Measurements from ENCODE around the gene GNB1.

The GNB1 gene

DNA sequence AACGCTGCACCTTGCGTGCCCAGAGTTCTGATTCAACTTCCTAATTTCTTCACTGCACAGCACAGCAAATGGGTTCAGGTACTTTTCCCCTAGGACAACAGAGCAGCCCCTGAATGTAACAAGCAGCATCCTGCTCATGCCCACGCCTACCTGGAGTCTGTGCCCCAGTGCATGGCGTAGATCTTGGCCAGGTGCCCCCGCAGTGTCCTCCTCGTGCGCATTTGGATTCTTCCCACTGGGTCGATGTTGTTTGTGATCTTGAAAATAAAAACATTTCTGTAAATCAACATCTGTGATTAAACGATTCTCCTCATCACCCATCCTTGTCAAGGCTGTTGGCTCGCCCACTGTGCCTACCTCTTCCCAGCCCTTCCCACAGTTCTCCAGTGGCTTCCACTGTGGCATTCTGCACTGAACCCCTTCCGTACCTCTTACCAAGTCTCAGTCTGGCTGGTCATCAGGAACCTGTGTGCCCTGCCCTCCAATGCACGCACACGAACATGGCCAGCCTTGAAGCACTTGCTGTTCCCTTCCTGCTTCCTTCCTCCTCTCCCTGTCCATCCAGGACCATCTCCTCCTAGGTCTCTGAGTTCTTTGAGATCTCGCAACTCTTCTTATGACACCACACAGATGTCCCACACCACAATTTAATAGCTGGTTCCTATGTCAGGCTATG is 75.1 kb downstream of the GNB1 start:
- DNase-seq, result no peak

DNA sequence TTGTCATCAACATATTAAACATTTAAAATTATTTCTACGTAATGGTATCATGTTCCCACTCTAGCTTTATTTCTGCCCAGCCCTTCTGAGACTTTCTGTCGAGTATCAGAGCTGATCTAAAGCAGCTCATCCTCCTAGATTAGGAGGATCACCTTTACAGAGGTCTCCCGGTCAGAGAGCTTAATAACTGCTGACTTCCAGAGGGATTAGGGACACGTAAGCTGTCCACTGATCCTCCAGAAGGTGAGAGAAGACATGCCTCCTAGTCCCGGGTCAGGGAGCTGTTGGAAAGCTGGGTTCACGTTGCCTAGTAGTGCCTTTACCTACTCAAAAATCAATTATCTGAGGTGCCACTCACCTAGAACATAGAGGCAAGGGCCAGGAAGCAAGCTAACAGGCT is 81.4 kb downstream of the GNB1 start:
- no peak for DNase-seq

DNA sequence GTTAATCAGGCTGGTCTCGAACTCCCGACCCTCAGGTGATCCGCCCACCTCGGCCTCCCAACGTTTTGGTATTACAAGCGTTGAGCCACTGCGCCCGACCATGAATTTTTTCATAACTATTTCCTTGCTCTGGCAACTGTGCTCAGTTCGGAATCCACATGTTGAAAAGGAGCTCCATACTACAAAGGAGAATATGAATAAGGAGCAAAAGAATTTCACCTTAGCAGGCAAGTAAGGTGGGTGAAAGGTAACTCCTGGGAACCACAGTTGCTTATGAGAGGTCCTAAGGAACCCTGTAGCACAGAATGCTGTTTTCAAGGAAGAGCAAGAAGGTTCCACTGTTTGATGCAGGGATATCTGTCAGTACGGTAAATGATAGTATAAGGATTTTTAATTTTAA is 82.7 kb downstream of the GNB1 start:
- DNase-seq, result no peak

DNA sequence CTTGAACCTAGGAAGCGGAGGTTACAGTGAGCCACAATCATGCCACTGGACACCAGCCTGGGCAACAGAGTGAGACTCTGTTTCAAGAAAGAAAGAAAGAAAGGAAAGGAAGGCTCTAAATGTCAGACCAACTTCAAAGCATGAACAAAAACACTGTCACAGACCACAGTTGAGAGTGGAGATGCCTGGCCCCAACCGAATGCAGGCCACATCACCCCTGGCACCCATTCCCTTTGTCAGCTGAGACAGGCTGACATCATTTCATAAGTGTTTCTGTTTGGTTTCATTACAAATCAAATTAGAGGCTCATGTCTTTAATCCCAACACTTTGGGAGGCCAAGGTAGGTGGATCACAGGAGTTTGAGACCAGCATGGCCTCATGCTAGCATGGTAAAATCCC is 84.0 kb downstream of the GNB1 start:
- DNase-seq, result no peak

DNA sequence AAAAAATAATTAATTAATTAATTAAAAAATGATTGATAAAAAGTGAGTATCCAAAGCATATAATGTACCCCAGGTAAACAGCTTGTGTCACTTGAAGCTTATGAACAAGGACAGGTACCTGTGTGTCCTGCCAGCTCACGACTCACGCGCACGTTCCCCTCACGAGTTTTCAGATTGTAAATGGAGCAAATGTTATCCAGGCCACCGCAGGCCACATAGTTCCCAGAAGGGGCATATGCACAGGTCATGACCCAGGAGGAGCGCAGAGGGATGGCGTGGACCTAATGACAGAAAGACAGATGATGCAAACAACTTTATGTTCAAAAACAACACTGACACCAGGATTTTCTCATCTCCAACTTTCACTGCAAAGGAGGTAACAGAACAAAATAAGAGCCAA is 86.6 kb downstream of the GNB1 start:
- DNase-seq, result no peak

DNA sequence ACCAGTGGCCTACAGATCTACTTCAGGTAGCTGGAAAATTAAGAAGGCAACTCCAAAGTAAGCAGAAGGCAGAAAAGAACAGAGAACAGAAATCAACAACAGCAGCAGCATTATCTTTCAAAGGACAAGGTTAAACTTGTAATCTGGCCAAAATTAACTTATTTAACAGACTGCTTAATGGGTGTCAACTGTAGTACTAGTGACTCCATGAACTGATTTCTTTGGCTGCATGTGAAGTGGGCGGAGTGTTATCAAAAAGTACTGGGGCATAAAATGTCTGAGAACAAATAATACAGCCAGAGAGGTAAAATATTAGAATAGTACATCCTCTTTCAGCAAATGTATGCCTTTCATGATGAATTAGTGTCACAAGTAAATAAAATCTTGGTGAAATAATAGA is 88.0 kb downstream of the GNB1 start:
- DNase-seq, result no peak

DNA sequence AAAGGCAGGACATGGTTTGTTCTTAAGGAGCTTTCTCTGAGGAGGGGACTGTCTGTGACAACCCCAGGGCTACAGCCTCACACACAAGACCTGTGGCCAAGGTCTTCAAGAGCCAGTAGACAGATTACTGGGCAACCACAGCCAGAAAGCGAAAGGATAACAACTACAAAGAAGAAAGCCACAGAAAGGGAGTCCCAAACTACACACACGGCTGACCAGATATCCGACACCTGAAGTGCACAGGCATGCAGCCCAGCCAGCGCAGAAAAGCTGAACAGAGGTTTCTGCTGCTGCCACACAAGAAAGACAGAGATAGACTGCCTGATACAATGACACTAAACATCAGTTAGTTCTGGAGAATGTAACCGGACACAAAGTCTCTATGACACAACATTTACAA is 91.2 kb downstream of the GNB1 start:
- DNase-seq, result no peak

DNA sequence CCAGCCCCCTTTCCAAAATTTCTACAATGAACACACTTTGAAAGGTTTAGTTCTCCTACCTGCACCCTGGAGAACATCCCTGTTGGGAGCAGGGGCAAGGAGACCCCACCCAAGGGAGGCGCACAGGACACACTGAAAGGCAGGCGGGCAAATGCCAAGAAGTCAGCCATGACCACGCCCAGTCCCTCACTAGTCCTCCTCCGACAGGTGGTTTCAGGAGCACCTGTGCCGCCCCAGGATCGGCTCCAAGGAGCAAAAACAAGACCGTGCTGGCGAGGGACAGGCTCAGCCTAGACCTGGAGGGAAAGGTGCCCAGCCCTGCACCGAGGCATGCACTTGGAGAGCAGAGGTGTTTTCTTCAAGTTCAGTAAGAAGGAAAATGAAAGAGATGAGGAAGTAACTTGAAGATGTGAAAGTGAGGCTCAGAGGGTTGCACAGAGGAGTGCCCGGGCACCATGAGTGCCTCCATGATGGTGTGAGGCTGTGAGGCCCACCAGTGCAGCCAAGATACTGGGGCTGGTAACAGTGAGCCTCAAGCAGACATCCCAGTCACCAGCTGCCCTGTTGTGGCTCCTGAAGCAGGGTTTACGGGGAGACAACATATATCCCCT is 93.1 kb downstream of the GNB1 start:
- DNase-seq, result no peak

DNA sequence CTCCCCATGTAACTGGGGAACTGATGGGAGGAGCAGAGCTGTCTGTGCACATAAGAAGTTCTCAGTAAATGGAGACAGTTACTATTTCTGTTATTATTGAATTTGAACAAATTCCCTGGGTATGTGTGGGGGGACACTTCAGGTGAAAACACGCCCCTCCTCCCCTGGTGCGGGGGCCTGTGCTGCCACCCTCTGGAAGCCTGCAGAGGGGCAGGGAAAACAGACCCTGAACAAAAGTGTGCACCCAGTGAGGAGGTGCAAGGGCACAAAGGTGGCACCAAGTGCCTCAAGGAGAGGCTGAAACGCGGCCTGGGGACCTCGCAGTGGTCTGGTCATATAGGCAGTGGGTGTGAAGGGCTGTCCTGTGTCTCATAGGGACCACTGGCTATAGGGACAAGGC is 94.4 kb downstream of the GNB1 start:
- no peak for DNase-seq

DNA sequence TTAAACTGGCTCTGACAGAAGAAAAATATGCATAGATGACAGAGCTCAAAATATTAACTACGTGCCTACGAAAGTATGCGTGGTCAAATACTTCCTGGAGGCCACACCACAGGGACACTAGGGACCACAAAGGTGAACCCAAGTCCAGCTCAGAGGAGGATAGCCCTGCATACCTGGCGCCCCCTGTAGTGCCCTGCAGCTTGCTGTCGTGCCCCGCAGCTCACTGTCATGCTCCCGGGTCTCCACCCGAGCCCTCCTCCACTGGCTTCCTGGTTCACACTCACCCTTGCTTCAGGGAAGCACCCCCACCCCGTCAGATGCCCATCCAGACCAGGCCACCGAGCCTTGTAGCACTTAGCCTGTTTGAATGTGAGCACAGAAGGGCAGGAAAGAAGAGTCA is 95.9 kb downstream of the GNB1 start:
- DNase-seq, result no peak

DNA sequence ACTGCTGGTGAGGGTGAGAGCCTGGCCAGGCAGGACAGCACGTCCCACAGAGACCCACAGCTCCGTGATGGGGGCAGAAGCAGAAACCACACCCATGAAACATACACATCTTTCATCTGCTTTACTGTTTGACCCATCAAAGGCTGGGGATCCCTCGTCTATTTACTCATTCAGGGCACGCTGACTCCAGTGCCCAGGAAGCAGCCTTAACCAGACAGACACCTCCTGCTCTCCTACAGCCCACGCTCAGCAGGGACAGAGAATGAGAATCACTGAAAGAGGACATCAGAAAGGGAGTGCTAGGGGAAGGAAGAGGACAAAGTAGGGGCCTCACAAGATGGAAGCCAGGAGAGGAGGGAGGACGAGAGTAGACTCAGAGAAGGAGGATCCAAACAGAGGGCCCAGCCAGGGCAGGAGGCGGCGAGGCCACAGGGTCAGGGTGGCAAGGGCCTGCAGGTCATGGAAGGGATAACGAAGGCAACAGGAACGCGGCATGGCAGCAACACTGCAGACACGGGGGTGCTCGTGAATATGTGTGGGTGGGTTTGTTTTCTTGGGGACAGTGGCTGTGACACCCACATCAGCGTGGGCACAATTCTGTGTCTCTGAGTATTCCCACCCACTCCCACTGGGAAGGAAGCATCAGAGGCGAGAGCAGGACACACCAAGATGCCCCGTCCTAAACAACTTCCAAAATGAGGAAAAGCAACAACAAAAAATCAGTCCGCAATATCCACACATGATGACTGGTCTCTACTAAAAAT is 97.2 kb downstream of the GNB1 start:
- DNase-seq, result no peak

DNA sequence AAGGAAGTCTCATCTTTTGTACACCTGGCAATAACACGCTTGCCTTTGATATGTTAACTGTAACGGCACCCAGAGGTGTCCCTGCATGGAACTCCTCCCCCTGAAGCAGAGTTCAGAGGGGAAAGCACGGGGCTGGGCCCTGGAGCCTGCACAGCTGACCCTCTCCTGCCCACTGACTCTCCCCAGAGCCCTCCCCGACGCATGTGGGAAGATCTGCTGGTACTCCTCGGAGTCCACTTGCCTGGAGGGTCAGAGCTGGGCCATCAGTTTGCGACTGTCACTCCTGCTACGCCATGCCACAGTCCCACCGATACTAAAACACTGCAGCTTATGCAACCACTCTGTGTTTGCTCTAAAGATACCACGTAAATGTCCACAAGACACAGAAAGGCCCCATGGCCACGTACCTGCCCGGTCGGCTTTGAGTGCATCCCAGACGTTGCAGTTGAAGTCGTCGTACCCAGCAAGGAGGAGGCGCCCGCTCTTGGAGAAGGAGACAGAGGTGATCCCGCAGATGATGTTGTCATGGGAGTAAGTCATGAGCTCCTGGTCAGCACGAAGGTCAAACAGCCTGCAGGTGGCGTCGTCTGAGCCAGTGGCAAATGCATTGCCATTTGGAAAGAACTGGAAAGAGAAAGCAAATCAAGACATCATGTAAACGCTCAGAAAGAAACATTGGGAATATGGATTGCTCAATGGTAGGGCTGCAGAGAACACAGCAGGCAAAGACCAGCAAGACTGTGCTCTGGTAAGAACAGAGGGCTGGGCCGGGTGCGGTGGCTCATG is 102.0 kb downstream of the GNB1 start:
- peak; percentile 51 for DNase-seq

DNA sequence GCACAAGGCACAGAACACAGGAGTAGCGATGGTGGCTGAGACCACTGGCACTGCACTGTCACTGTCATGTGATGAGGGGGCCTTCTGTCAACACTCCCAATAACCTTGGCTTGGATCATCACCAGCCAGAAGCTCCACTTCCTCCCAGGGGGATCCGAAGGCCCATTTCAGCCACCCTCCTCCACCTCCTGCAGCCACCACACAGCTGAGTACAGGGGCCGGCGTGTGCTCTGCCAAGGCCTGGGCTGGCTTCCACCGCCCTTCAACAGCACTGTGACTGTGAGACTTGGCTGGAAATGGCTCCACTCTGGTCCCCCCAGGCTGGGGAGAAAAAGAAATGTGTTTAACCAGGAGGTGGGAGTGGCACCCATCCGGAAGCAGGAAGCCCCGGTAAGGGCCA is 102.8 kb downstream of the GNB1 start:
- no peak for DNase-seq

DNA sequence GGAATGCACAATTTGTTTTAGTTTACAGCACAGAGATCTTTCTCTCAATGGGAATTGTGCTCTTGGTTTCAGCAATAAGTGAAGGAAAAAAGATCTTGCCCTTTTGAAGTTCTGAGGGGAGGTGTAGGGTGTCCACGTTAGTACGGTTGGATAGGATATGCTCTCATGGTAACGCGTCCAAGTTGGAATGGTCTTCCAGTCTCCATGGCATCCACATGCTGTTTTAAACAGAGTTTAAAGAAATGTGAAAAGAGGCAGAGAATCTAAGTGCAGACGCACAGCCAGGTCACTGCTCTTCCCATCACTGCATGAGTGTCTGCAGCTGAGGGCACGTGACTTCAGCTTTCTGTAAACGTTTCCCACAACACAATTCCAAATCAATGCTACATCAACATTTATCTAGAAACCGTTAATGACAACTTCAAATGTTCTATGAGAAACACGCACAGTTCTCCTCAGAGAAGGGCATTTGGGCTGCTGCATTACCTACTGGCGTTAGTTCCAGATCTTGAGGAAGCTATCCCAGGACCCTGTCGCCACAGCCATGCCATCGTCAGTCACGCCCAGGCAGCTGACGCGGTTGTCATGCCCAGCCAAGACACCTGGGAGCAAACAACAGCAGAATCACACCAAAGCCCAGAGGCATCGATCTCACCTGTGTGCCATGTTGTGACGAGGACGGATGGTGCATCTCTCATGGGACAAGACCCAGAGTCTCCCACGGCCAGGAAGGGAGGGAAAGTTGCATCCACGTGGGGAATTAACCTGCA is 103.9 kb downstream of the GNB1 start:
- DNase-seq, result no peak

DNA sequence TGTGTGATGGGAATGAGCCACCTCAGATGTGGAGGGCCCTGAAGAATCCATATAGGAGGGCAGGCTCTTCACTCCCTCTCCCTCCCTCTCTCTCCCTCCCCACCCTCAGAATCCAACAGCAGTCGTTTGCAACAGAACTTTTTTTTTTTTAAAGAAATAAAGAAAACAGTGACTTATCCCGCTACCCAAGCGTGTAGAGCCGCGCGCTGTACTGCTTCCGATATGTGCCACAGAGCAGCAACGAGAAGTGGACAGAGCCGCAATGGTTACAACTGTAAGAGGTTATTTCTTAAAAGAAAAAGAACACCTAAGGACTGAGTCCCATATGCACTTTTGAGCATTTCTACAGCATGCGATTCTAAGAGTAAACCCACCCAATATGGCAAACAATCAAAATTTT is 105.2 kb downstream of the GNB1 start:
- DNase-seq, result no peak

DNA sequence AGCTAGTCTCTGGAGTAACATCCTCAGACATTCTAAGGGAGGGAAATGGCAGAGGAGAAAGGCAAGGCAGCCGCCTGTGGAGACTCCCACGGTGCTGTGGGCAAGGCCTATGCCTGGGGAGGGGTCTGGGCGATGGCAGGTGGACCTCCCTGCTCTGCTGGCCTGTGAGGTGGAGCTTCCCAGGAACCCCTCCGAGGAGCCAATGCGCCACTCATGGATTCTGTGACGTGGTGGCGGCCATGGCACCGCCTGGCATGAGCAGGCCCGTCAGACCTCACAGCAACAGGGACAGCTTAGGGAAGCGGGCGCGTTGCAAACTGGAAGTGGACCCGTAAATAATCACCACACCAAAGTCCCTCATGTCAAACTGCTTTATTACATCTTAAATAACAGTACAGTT is 106.0 kb downstream of the GNB1 start:
- no peak for DNase-seq

DNA sequence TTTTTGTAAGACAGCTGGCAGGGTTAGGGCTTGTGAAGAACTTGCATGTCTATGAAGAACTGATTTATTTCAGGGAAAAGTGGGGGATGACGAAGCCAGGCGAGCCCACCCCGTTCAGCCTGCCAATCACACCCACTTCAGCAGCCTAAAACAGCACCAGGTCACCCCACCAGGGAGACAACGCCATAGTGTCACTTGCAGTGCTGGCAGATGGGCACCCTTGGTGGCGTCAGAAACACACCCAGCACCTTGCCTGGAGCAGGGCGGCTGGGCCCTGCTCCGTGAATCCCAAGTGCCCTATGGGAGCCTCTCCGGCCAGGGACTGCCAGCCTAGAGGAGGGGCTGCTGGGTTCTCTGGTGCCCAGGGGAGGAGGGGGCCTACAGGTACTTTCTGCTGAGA is 107.6 kb downstream of the GNB1 start:
- DNase-seq, result peak; percentile 57

DNA sequence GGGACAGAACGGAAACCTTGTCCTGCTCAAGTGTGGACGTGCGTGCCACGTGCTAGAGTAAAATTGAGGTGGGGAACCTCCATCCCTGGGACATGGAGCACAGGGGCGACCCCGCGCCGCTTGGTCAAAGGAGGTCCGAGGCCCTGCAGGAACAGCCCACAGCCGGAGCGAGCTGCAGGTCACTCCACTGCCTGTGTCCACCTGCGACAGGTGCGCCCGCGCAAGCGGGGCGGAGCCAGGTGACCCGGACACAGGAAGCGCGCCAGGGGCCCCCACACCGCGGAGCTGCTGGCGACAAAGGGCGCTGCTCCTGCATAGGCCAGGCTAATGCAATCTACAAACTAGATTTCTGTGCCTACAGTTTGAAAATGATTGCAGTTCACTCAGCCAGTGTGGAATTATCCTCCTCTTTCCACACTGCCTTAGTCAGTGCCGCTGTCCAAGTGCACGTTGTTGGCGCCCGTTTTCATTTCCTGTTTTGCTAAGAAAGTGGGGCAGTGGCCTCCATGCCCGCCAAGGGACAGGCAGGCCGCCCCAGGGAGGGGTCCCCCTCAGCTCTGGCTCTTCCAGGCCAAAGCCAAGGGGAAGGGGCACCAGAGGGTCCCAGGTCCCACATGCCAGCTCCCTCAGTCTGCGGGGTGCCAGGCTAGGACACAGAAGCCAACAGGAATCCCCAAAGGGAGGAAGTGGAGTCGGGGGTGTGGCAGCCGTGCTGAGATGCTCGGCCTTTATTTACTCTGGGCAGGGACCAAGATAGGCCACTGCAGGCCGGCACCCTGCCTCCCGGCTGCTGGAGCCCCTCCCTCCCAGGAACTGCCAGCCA is 108.3 kb downstream of the GNB1 start:
- DNase-seq, result peak; percentile 98

DNA sequence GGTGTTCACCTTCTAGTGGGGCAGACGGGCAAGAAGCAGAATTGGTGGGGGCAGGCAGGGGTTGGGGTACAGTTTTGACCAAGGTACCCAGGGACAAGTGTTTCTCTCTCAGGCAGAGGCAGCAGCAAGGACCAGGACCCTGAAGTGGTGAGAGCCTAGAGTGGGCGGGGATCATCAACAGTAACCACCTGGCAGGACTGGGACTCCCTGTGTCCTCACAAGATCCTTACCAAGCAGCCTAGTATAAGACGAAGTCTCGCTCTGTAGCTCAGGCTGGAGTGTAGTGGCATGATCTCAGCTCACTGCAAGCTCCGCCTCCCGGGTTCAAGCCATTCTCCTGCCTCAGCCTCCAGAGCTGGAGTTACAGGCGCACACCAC is 109.4 kb downstream of the GNB1 start:
- DNase-seq, result peak; percentile 68

DNA sequence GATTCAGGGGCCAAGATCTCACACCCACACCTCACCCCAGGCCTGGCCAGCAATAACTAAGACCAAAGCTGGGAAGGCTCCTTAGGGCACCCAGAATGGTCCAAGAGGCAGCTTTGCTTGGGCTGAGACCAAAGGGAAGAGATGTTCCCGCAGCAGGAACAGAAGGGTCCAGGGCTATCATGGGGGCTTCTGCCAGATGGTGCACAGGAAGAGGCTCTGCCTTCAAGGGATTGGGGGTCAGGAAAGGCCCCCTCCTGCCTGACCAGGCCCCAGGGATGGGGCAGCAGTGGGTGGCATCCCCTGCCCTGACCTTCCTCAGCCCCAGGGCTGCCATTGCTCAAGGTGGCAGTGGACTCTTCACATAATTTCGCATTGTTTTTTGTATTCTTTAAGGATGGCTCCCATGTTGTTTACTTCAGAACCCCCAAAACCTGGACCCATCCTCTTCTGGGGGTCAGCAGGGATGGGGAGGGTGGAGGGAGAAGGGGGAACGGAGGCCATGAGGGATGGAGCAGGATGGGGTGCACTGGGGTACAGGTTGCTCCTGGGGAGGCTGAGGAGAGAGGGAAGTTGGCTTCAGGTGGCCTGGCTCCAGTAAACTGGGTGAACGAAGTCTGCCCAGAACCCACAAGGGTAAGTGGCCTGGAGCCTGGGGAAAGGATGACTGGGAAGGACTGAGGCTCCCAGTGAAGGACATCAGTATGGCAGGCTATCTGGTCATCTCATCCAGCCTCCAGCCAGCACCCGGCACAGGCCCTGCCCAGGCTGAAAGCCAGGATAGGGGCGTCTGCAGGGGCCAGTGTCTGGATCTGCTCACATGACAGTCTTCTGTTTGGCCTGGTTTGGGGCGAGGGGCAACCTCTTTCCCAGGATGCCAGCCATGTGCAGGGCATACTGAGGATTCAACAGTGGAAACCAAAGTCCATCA is 110.0 kb downstream of the GNB1 start:
- no peak for DNase-seq

All from NCI-H510A treated with DMSO at 0.1 percent for 48 hours (cell line).